HCT116 (cell line): ENCODE data around the gene SPI1.
"Not testable (repeated sequence)": the region's sequence is repeated elsewhere in the genome, so short reads cannot be mapped to it uniquely, and the experiment has no call there.

Experiments used
- ATF3 ChIP-seq: IDR thresholded peaks from 2 replicates; pipeline ENCODE4 v1.6.1; 2012
- MAX ChIP-seq: IDR thresholded peaks from 2 replicates; pipeline ENCODE4 v1.6.1; 2012
- ZNF274 ChIP-seq: fragments of 200-500 bp; sonication (Bioruptor generic); IDR thresholded peaks from 2 replicates; pipeline ENCODE4 v1.6.1; 2014; ENCODE audit warnings: mild to moderate bottlenecking, low read depth, low read length, inconsistent platforms

GRCh38 chr11:47334699-47335411 lies 43.5 kb downstream of the SPI1 start:
- TF ChIP-seq MAX, ATF3, ZNF274: not testable (repeated sequence)
